GM10248 (cell line): ENCODE measurements around the gene RNF220.

Experiments used
- CTCF ChIA-PET: fragments of 300-600 bp; sonication (Branson Sonifier 250); formaldehyde crosslinking; extraction: SDS; loops from one replicate; lab custom pipeline; 2021; ENCODE audit warnings: antibody characterized with exemption; lab: Yijun Ruan, JAX
- POLR2A ChIA-PET: fragments of 350-650 bp; sonication (Branson Sonifier 250); formaldehyde crosslinking; extraction: SDS; loops from one replicate; lab custom pipeline; 2020; ENCODE audit warnings: antibody characterized with exemption; lab: Yijun Ruan, JAX
- DNase-seq: peaks from one replicate; pipeline ENCODE4 v3.0.0; 2012; ENCODE audit errors: extremely low spot score
- TF ChIP-seq, protein P1 (sequence below): IDR thresholded peaks from 2 replicates; pipeline ENCODE4 v1.5.1; 2012; ENCODE audit warnings: mild to moderate bottlenecking, low read depth; ENCODE audit errors: extremely low read depth, missing control alignments, control extremely low read depth

Gene RNF220

GRCh38 chr1:44366371-44366975 is 38.6 kb upstream of the RNF220 start:
- ChIA-PET CTCF (interaction anchor here (1.0 to 4.2 kb wide), 3 partner anchors 12 to 25 kb away, joined by 3 to 19 read pairs (median 3); no protein-coding TSS in a partner anchor), POLR2A (no interaction called here)
- TF ChIP-seq, protein P1, sequence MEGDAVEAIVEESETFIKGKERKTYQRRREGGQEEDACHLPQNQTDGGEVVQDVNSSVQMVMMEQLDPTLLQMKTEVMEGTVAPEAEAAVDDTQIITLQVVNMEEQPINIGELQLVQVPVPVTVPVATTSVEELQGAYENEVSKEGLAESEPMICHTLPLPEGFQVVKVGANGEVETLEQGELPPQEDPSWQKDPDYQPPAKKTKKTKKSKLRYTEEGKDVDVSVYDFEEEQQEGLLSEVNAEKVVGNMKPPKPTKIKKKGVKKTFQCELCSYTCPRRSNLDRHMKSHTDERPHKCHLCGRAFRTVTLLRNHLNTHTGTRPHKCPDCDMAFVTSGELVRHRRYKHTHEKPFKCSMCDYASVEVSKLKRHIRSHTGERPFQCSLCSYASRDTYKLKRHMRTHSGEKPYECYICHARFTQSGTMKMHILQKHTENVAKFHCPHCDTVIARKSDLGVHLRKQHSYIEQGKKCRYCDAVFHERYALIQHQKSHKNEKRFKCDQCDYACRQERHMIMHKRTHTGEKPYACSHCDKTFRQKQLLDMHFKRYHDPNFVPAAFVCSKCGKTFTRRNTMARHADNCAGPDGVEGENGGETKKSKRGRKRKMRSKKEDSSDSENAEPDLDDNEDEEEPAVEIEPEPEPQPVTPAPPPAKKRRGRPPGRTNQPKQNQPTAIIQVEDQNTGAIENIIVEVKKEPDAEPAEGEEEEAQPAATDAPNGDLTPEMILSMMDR = no peak
- DNase-seq = no peak

GRCh38 chr1:44367944-44368343 is 37.1 kb upstream of the RNF220 start:
- TF ChIP-seq, protein P1 = no peak
- ChIA-PET CTCF (interaction anchor here (4.2 kb wide), 1 partner anchor 11 kb away, joined by 19 read pairs; no protein-coding TSS in a partner anchor), POLR2A (no interaction called here)
- DNase-seq = no peak

DNA sequence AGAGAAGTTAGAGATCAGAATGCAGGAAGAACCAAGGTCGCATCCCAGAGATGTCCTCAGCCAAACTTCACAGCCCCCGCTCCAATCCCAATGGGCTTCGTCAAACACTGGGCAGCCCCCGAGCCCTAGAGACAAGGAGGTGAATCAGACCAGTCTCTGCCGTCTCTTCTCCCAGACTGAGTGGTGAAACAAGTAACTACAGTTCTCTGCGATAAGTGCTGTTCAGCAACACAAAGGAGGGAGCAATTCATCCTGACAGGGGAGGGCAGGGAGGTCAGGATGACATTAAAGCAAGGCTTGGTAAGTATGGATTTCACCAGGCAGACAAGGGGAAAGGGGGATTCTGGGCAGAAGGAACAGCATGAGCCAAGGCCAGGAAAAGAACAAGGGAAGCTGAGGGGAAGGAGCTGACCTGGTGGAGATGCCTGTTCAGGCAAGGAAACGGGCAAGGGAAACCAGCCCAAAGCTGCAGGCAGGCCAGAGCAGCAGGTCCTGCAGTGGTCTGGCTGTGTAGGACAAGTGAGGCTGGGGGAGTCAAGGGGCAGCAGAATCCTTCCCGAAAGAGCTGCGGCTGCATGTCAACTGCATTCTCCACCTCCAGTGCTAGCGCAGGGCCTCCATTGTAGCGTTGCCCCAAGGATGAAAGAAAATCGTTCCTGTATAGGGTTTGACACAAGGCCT is 36.4 kb upstream of the RNF220 start:
- POLR2A ChIA-PET = interaction anchor here (0.7 kb wide), 1 partner anchor 776 kb away, joined by 3 read pairs; no protein-coding TSS in a partner anchor

DNA sequence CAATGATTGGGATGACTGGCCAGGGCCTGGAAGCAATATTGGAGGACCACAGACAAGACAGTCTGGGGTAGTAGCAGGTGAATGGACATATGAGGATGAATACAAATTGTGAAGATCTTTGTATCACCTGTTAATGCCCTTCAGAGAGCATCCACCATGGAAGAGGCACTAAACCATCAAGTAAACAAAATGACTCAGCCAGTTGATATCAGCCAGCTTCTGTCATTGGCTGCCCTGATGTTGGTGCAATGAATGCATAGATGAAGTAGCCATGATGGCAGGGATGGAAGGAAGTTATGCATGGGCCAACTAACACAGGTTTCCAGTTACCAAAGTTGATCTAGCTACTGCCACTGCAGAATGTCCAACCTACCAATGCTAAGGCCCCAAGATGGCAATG is 33.8 kb upstream of the RNF220 start:
- no peak for DNase-seq
- TF ChIP-seq, protein P1 = no peak
- ChIA-PET CTCF (interaction anchor here (0.8 to 3.0 kb wide), 3 partner anchors 10 to 22 kb away, joined by 3 to 7 read pairs (median 3); no protein-coding TSS in a partner anchor), POLR2A (no interaction called here)

More for the DNA sequence above, 36.4 kb upstream of the RNF220 start:
- no peak for DNase-seq
- CTCF ChIA-PET = interaction anchor here (4.2 kb wide), 1 partner anchor 10 kb away, joined by 19 read pairs; no protein-coding TSS in a partner anchor
- TF ChIP-seq, protein P1 = no peak

DNA sequence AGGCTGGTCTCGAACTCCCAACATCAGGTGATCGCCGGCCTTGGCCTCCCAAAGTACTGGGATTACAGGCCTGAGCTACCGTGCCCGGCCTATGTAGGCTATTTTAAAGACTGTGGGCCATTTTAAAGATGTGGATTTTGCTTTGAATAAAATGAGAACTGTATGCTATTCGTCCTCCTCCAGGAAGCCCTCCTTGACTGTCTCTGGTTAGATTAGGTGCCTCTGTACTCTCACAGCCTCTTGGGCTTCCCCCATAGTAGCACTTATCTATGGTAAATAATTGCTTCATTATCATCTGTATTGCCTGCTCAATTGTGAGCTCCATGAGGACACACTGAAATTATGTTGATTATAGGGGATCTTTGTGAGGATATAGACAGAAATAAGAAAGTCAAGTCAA is 29.5 kb upstream of the RNF220 start:
- no peak for DNase-seq
- POLR2A ChIA-PET = no interaction called here
- CTCF ChIA-PET = interaction anchor here (7.8 kb wide), 1 partner anchor 221 kb away, joined by 106 read pairs; no protein-coding TSS in a partner anchor
- TF ChIP-seq, protein P1 = no peak

- POLR2A ChIA-PET = no interaction called here
- peak; percentile 59 for DNase-seq
- TF ChIP-seq, protein P1 = peak; percentile 56
- CTCF ChIA-PET = interaction anchor here (0.7 to 7.8 kb wide), 24 partner anchors 10 to 481 kb away, joined by 3 to 106 read pairs (median 4); no protein-coding TSS in a partner anchor
Measured at GRCh38 chr1:44377925-44378784, 26.9 kb upstream of the RNF220 start.
